NCI-H748 (cell line): ENCODE data around the gene CLASP1.

Source experiments
- DNase-seq: peaks from one replicate; lab custom pipeline; 2025; ENCODE audit not compliant: unreplicated experiment; lab: John Stamatoyannopoulos, UW

Gene CLASP1

DNA sequence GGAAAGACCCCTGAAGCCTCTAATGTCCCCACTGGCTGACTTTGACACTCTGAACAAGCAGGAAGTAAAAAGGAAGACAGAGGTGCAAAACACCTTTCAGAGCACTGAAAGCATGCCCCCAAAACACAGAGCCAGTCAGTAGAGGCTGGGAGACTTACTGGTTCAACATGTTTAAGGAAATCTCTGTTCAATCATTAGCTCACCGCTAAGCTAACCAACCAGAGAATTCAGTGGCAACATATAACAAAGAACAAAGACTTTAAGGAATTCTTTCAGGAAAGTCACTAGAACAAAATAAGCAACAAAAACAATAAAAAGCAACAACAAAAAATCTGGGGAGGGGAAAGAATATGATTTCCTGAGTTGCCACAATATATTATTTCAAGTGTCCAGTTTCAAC lies 142.6 kb downstream of the CLASP1 start:
- DNase-seq: no peak

DNA sequence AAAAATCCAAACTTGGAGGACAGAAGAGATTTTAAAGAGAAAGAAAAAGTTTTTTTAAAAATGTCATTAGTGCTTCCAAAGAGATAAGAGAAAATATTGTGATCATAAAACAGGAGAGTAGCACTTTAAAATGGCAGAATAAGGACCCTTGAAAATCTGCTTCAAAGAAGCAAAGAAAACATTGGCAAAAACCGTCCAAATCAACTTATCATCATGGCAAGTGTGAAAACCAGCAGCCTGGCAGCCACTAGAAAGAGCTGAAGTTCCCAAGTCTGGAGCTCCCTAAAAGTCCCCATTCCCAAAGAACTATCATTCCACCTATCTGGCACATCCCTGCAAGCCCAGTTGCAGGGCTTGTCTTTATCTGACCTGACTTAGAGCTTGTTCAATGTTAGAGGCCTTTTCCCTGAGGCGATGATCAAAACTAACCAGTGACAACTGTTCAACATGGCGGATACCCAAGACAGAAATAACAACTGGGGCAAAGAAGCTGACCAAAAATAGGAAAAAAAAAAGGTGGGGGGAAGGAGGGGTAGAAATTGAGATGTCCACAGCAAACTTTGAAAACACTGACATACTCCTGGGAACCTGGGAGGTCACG lies 143.2 kb downstream of the CLASP1 start:
- DNase-seq: no peak

DNA sequence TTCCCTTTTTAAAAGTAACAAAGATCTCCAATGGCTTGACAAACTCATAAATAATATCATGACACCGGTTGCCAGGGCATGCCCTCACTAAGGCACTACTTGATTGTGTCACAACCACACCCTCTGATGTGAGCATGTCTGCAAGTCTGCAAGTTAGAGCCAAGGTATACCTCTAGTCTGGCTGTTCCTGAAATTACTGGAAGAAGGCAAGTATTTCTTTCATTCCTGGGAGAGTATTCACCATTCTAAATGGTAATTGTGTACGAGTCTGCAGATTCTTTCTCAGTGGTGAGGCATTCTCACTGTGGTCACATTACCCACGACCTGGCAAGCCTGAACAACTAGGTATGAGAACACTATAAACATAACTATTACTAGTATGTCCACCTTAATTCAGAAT lies 144.3 kb downstream of the CLASP1 start:
- DNase-seq: no peak

DNA sequence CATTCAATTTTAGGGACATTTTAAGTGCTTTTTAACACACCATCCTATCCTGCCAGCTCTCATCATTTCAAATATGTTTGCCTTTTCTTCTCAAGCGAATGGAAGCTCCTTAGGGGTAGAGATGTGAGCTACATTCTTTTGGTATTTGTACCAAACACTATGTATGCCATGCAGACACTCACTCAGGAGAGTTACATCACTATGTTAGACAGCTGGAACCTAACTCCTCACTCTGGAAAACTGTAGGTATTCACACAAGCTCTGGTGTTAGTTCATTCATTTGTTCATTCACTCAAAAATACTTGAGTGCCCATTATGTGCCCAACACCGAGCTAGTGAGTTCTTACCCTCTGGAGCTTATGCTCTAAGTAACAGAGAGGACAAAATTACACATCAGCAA lies 144.9 kb downstream of the CLASP1 start:
- no peak for DNase-seq

DNA sequence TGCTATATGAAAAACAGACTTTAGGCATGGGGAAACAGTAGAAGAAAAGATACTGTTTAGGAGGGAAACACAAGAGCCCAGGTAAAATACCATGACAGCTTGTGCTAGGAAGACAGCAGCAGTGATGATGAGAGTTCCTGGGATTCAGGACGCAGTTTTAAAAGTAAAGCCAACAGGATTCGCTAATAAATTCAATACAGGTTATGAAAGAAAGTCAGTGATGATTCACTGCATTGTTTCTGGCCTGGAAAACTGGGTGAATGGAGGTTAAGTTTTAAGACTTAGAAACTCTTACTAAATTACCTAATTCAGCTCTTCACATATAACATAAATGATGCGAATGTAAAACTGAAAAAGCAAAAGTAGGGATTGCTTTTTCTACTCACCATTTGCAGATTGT lies 146.5 kb downstream of the CLASP1 start:
- no peak for DNase-seq

DNA sequence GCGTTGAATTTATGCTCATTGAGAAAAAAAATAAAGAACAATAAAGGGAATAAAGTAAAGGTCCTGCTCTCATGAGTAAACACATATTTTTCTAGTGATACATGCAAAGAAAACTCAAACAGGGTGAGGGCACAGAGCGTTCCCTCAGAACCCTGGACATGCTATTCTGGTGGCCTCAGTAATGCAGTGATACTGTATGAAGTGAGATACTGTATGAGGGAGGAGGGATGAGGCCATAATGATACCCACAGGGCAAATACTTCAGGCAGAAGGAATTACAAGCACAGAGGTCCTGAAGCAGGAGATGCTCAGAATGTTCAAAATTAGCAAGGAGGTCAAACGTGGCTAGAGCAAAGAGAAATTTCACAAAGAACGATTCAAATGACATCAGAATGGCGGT lies 147.0 kb downstream of the CLASP1 start:
- no peak for DNase-seq

DNA sequence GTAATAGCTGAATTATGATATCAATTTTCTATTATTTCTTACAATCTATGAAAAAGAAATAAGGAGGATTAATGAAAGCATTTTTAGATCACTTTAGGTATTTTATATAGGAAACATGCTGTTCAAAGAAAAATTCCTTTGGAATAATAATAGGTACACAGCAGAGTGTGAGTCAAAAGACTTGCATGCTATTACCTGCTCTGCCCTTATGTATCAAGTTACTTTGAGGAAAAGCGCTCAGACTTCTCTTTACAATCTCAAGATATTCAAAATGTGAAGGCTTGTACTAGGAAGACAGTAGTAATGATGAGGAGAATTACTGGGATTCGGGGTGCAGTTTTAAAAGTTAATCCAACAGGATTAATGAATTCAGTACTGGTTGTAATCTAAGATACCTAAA lies 147.7 kb downstream of the CLASP1 start:
- DNase-seq: no peak

DNA sequence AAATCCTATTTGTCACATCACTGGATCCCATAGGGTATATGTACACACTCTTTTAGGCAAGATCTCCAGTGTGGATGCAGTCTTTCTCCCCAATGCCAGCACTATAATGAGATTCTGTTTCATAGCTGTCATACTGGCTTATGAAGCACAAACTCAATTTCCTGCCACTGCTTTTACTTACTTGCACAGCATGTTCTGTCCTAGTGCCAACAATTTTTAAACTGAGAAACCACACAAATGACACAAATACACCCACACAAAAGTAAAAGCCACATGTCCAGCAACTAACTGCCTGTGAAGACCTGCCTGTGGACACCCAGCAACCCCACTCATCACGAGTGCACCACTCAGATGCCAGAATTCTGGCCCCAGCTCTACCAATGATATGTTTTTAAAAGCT lies 148.2 kb downstream of the CLASP1 start:
- no peak for DNase-seq

DNA sequence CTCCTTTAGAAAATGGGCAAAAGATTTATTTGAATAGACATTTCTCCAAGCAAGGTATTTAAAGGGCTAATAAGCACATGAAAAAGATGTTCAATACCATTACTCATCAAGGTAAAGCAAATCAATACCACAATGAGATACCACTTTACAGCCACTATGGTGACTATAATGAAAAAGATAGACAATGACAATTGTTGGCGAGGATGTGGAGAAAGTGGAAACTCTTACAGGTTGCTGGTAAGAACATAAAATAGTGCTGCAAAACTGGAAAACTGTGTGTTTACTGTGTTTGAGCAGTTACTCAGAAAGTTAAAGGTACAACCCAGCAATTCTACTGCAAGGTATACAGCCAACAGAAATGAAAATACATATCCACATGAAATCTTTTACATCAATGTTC lies 150.5 kb downstream of the CLASP1 start:
- no peak for DNase-seq

DNA sequence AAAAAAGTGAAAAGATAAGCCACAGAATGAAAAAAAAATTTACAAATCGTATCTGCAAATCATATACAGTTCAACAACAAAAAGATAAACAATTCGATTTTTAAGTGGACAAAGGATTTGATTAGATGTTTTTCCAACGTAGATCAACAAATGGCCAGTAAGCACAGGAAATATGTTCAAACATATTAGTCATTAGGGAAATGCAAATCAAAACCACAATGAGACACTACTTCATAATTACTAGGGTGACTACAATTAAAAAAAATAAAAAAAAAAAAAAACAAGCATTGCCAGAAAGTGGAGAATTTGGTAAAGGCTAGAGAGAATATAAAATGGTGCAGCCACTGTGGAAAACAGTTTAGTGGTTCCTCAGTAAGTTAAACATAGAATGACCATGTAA lies 156.9 kb downstream of the CLASP1 start:
- no peak for DNase-seq

DNA sequence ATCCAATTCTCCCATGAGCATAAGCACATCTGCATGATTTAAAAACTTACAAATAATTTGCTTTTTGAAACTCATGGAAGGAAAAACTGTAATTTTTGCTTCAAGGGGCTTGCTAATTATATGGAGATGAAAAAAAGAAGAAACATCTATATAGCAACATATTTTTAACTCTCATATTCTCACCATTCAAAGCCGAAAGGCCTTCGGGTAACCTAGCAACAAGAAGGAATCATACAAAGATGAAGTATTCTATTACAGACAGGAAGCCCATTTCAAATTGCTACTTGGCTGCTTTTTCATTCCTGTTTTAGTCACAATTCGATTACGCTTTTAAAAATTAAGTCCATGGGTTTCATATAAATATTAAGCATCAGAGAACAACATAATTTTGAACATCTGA lies 157.7 kb downstream of the CLASP1 start:
- DNase-seq: peak; percentile 75

DNA sequence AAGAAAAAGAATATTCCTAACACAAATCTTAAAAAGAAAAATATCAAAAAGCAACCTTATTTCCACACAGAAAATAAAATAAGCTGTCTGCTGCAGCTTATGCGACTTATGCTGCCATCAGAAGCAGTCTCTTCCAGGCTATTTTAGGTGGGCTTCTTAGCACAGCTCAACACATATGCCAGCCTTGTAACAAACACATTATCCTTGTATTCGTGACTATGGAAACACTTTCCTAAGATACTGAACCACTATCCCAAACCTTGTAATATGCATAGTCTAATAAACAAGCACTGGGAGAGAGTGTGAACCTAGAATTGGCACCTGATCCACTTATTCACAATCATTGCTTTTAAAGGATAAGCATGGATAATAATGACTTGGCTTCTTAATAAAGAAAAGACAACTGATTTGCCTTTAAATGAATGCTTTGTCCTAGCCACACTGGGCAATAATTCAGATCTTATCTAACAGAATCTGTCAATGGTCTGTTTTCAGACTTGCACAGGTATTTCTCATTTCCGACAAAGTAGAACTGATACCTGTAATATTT lies 158.6 kb downstream of the CLASP1 start:
- DNase-seq: peak; percentile 29

DNA sequence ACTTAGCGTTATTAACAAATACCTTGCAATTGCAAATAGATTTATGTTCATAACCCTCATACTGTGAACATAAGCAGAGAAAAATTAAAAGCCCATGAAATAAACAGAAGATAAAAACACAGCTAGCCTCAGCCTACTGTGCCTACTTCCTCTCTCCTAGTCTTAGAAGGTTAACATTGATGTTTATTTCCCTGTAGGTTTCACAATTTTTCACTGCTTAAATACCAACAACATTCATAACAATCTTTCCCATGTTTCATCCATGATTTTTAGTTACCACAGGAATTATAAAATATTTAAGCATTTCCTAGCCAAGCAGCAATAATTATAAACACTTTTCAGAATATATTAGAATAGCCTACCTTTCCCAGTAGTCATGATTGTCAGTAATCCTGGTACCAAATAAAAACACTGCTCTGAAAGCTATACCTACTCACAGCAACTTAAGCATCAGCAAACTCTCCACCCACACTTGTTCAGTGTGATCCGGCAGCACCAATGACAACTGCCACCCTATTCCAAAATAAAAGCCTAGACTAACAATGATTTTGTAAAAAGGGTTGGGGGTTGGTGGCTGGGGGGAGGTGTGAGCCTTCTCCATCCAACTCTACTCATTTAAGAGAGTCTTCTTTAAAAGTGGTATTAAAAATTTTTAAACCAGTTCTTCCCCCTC lies 159.2 kb downstream of the CLASP1 start:
- DNase-seq: peak; percentile 56

DNA sequence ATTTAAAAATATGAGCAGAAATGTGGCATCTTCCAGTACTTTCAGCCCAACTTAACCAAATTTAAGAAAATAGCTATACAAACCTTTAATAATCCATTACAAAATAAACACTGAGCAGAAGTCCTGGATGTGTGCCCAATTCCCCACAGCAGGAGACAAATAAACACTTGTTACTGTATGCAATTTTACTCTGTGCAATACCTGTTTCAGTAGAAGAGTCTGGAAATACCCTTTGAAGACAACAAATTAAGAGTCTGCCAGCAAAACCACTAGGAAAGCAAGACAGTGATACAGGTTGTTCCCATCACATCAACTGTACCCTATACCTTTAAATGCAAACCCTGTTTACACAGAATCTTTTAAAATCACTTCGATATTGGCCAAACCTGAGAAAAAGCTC lies 160.0 kb downstream of the CLASP1 start:
- DNase-seq: peak; percentile 87

DNA sequence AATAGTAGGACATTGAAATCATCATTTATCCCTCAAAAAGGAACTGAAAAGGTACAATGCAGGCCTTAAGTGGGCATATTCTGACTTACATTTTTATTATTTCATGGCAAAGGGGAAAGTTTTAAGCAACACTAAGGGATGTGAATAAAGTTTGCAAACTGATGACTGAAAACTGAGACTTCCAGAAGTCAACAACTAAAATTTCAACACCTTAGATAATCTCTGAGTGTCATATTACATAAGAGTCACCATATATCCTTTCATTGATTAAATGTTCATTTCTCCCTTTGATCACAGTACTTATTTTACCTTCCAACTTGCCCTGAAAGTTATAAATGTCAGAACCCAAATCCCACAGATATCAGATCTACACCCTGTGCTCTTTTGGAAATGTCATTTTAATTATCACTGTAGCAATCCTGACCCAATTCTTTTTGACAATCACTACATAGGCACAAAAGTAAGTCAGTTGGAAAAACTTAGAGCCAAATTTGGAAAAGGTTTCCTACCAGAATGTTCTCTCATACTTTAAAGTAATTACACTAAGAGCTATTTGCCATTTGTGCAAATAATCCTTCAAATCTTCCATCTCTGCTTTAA lies 163.0 kb downstream of the CLASP1 start:
- DNase-seq: no peak

DNA sequence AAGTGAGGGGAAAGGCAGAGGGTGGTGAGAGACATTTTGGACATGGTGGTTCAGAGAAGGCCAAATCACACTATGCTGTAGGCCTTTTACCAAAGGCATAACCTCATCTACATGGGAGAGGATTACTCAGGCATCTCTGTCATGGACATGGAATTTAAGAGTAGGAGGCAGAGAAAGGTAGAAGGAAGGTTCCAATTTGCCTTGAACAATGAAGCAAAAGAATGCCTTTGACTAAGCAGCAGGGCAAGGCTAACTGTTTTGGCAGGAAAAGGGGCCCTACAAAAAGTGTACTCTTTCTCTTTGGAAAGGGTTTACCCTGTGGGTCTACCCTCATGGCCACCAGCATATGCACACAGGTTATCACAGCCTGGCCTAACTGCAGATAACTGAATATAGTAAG lies 164.2 kb downstream of the CLASP1 start:
- DNase-seq: no peak

DNA sequence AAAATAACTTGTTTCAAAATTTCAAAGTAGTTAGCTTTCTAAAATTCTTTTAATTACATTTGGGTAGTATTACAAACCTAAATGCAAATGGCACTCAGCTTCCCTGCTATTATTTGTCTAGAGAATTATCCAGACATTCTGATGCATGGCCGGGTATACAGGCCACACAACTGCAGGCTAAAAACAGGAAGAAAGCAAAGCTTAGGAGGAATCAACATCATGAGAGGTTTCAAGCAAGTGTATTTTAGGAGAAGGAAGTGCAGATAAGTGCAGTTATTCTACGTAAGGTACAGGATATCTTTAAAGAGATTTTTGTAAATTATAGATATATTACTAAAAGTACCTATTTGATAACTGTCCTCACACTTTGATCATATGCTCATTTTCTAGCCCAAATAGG lies 165.4 kb downstream of the CLASP1 start:
- no peak for DNase-seq

DNA sequence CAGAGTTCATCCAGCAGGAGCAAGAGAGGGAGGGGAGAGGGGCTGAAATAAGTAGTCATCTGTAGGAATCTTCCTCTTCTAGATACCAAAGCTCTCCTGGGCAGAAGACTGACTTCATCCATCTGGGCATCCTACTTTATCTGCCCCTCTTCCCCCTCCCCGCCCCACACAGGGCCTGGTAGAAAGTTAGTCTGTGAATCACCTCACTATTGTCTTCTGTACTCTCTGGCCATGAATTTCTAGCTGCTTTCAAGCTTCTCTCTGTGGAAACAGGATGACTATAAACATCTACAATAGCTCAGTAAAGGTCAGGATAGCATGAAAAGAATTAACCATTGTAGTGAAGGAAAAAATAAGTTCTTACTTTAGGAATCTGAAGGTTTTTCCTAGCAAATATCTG lies 166.2 kb downstream of the CLASP1 start:
- no peak for DNase-seq

DNA sequence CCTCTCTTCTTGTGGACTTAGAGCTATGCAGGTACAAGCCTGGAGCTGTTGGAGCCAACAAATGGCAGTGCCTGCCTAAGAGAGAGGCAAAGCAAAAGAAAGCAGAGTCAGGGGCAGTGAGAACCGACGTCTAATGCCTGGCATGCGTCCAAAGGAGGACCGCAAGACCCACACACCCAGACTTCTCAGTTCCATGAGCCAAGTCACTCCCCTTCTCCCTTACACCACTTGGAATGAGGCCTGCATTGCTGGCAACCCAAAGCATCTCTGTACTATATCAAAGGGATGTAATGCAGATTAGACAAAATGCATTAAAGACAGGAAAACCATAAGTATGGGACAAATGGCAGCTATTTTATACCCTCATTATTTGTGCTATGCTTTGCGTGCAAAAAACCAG lies 168.4 kb downstream of the CLASP1 start:
- DNase-seq: no peak

DNA sequence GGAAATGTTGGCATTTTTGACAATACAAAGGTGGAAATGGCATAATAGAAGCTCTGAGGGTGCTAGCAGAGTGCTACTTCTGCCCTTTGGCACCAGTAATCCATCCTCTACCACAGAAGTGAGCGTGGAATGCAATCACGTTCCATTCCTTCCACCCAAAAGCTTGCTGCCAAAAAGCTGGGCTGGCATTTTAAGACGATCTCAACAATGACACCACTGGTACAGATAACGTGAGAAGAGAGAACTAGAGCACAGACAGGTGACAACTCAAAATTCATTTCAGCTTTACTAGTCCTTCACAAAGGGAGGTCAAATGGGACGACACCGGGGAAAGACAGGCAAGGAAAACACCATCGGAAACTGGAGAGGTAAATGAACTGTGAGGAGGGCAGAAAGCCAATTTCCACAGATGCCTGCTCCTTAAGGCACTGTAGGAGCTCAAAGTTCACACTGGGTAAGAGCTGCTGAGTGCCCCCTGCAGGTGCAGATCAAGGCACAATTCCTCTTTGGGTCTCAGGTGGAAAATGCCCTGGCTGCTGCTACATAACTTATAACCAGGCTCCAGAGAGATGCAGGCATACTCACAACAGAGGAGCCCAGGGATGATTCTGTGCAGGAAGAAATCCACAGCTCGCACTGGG lies 169.3 kb downstream of the CLASP1 start:
- DNase-seq: no peak

DNA sequence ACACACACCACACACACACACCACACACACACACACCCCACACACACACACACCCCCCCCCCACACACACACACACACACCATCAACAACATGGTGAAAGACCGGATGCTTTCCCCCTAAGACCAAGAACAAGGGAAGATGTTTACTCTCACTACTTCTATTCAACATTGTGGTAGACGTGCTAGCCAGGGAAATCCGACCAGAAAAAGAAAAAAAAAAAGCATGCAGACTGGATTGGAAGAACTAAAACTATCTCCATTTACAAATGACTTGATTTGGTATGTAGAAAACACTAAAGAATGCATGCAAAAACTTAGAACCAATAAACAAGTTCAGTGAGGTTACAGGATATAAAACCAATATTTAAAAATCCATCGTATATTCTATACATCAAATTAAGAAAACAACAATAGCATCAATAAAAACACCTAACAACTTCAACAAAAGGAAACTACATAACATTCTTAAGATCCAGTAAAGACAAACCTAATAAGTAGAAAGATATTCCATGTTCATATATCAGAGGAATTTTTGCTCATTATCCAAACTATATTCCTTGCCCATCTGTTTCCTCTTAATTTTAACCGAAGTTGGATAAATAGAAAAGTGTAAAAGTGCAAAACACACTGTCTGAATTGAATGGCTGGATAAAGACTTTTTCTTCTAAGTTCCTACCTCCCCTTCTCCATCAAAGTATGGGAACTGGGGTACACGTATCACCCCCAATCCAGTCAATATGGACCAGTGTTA lies 170.1 kb downstream of the CLASP1 start:
- no peak for DNase-seq
